ENCODE measurements around the gene TCFL5.
"Not testable (repeated sequence)": the region's sequence is repeated elsewhere in the genome, so short reads cannot be mapped to it uniquely, and the experiment has no call there.

TCFL5 gene

GRCh38 chr20:62855120-62855519 is 6.5 kb downstream of the TCFL5 start:
- DNase-seq (ENCODE audit: low spot score), result no peak

DNA sequence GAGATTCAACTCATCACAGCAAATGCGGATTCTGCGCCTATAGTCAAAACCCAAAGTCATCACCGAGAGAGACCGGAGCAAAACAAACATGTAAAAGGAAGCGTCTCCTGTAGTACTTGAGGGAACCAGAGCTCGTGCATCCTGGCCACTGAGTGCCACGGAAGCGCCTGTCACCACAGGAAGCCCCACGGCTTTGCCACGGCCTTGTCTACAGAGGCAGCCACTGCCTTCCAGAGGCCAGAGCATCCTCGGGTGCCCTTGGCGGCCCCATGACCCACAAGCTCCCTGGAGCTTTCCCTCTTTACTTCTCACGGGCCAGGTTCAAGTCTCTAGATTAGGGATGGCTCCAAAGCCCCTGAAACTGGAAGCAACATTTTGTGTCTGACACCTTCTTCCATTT is 7.5 kb downstream of the TCFL5 start:
- no peak for DNase-seq (ENCODE audit: low spot score)

DNA sequence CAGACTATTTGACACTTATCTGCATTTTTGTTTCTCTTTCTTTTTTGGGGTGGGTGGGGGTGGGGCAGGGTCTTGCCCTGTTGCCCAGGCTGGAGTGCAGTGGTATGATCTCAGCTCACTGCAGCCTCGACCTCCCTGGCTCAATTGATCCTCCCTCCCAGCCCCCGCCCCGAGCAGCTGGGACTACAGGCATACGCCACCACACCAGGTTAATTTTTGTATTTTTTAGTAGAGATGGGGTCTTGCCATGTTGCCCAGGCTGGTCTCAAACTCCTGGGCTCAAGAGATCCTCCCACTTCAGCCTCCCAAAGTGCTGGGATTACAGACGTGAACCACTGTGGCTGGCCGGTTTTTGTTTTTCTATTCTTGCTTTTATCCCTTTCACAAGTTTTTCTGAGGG is 8.3 kb downstream of the TCFL5 start:
- not testable (repeated sequence) for DNase-seq (ENCODE audit: low spot score)

DNA sequence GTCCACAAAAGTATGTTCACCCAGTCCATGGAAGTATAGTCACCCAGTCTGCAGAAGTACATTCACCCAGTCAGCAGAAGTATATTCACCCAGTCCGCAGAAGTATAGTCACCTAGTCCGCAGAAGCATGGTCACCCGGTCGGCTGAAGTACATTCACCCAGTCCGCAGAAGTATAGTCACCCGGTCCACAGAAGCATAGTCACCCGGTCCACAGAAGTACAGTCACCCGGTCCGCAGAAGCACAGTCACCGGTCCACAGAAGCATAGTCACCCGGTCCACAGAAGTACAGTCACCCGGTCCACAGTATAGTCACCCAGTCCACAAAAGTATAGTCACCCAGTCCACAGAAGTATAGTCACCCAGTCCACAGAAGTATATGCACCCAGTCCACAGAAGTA is 8.8 kb downstream of the TCFL5 start:
- no peak for DNase-seq (ENCODE audit: low spot score)

DNA sequence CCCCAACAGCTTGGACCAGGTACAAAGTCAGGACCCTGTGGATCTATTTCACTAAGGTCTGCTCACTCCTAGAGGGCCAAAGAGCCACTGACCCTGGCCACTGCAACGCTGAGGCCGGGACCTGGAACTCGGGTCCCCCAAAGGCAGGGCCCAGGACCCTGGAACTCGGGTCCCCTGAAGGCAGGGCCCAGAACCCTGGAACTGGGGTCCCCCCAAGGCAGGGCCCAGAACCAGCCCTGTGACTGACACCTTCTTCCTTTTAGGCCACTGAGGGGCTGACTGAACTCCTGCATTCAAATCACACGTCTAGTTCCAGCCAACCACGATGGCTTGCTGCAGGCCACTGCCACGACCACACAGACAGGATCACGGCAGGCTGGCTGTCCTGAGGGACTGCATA is 9.4 kb downstream of the TCFL5 start:
- no peak for DNase-seq (ENCODE audit: low spot score)

GRCh38 chr20:62850333-62850974 is 11.2 kb downstream of the TCFL5 start:
- no peak for DNase-seq (ENCODE audit: low spot score)

GRCh38 chr20:62849431-62849830 is 12.2 kb downstream of the TCFL5 start:
- DNase-seq (ENCODE audit: low spot score), result no peak

- DNase-seq (ENCODE audit: low spot score), result not testable (repeated sequence)
These were observed 12.7 kb downstream of the TCFL5 start for GRCh38 chr20:62848917-62849316.

DNA sequence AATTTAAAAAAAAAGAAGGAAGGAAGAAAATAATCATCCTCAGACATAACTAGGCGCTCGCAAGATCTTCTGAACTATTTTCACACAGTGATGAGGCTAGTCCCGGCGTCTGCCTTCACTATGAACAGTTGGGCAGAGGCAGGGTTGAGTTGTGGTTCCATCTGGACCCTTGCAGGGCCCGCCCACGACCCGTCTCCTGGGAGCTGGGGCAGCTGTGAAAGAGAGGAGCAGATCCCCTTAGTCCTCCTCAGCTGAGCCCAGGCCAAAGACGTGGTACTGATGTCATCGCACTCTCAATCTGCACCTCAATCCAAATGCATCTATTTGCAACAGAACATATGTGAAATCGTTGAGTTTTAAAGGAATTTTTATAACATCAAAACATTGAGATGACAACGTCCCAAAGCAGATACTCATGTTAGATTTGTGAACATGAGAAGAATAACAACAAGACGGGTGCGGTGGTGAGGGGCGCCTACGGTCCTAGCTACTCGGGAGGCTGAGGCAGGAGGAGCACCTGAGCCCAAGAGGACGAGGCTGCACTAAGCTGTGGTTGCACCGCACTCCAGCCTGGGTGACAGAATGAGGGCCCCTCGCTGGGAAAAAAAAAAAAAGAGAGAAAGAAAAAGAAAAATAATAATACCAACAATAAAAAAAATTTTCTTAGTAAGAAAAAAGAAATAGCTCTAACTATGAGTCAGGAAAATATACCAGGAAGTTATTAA is 15.3 kb downstream of the TCFL5 start:
- DNase-seq (ENCODE audit: low spot score), result no peak

- no peak for DNase-seq (ENCODE audit: low spot score)
These were observed 16.0 kb downstream of the TCFL5 start for GRCh38 chr20:62845416-62846160.

DNA sequence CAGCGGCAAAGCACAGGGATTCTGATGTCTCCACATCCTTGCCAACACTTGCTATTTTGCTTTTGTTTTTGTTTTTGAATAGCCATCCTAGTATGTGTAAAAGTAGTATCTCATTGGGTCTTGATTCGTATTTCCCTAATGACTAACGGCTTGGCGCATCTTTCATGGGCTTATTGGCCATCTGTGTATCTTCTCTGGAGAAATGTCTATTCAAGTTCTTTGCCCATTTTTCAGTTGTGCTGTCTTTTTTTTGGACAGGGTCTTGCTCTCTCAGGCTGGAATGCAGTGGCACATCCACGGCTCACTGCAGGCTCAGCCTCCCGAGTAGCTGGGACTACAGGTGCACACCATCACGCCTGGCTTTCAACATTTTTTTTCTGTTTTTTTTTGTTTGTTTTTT is 17.4 kb downstream of the TCFL5 start:
- DNase-seq (ENCODE audit: low spot score), result no peak

DNA sequence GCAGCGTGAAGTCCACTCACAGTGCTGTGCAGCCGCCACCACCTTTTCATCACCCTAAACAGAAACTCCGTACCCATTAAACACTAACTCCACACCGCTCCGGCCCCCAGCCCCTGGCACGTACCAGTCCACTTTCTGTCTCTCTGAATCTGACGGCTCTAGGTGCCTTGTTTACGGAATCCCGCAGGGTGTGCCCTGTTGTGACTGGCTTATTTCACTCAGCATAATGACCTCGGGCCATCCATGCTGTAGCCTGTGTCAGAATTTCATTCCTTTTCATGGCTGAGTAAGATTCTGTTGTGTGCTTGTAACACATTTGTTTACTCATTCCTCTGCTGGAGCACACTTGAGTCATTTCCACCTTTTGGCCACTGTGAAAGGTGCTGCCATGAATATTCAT is 18.0 kb downstream of the TCFL5 start:
- no peak for DNase-seq (ENCODE audit: low spot score)

DNA sequence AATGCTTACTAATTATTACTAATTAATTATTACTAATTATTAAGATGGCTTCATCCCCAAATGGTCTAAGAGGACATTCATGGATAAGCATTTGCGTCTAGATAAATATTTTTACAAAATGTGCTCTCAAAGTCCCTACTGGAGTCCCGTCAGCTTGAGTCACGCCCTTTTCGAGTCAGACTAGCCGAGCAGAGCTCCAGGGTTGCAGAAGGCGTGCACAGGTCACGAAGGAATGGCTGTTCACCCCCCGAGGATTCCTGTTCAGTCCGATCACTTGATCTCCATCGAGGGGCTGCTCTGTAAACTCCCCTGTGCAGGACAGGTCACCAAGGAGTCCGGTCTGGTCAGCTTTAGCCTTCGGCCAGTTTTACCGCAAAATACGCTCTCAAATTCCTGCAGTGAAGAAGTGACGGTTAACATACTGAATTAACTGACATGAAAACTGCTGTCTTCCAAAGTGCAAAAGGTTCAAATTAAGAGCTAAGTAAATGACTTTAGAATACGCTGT is 19.9 kb downstream of the TCFL5 start:
- DNase-seq (ENCODE audit: low spot score), result no peak

DNA sequence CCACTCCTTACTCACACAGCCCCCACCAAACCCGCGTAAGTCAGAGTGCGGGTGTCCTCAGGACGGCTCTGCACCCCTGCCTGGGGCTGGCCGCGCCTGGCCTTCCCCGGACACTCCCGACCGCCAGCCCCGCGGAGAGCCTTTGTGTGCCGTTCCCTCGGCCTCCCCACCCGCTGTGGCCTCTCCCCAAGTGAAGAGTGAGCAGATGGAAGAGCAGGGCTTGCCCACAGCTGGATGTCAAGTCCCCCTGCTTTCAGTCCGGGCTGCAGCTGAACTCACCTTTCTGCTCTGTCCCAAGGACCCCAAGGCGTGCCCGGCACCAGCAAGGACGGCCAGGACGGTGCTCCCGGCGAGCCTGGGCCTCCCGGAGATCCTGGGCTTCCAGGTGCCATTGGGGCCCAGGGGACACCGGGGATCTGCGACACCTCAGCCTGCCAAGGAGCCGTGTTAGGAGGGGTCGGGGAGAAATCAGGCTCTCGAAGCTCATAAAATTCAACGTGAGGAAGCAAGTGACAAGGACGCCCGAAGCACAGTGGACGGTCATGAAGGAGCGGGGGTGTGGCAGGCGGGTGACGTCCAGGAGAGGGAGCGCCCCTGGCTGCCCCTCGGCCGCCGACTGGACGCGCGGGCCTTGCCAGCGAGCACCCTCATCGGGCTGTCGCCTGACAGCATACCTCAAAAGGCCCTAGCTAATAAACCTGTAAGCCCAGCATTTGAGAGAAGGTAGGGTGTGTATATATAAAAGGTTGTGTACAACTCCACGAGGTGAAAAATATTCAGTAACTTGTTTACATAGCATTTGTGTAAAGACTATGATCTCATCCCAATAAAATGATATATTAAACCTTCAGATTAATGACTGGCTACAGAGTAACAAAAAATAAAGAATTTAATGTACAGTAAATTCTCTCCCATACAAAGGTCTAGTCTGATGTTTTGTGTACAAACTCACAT is 21.1 kb downstream of the TCFL5 start:
- DNase-seq (ENCODE audit: low spot score), result no peak

GRCh38 chr20:62839816-62840215 is 21.8 kb downstream of the TCFL5 start:
- DNase-seq (ENCODE audit: low spot score), result no peak

DNA sequence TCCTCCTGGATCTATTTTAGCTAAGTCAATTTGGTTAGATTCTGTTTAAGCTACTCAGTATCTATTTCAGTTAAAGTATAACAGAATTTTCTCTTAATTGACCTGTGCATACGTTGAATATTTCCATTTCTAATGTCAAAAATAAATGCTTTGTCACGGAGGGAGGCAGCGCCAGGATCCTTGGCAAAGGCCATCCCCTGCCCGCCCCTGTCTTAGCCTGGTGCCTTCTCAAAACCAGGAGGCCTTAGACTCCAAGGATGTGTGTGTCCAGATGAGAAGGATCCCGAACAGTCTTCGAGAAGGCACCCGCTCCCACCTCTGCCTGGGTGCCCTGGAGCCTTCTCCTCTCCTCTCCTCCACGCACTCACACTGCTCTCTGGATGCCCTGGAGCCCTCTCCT is 22.4 kb downstream of the TCFL5 start:
- no peak for DNase-seq (ENCODE audit: low spot score)

DNA sequence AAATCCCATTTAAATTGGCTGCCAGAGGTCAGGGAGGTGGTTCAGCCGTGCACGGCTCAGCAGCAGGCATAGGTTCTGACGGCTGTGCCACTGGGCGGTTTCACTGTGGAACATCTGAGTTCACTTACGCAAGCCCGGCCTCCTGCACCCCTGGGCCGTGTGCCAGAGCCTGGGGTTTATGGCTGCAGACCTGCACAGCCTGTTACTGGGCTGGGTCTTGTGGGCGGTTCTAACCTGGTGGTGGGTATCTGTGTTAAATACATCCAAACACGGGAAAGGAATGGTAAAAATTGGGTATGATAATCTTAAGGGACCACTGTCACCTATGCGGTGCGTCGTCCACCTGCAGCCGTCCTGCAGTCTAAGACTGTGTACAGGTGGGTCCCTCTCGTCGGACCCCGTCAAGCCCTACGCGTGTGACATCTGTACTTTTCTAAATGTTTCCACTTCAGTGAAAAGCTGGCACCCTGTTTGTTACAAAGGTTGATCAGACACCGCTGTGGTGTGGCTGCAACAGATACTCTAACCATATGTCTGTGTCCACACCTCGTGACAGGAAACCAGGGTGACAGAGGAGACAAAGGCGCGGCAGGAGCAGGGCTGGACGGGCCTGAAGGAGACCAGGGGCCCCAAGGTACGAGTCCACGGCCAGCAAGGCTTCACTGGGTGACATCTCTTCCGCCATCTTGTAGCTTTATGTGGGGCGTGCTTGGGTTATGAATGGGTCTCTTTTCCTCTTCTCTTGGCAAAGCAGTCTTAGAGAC is 23.3 kb downstream of the TCFL5 start:
- DNase-seq (ENCODE audit: low spot score), result no peak

DNA sequence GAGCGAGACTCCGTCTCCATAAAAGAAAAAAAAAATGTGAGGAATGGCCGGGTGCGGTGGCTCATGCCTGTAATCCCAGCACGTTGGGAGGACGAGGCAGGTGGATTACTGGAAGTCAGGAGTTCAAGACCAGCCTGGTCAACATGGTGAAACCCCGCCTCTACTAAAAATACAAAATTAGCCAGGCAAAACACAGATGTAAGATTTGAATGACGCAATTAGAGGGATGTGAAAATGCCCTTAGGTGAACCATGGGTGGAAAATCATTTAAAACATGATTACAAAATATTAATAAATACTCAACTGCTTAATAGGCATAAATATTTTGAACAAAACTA is 23.9 kb downstream of the TCFL5 start:
- no peak for DNase-seq (ENCODE audit: low spot score)

DNA sequence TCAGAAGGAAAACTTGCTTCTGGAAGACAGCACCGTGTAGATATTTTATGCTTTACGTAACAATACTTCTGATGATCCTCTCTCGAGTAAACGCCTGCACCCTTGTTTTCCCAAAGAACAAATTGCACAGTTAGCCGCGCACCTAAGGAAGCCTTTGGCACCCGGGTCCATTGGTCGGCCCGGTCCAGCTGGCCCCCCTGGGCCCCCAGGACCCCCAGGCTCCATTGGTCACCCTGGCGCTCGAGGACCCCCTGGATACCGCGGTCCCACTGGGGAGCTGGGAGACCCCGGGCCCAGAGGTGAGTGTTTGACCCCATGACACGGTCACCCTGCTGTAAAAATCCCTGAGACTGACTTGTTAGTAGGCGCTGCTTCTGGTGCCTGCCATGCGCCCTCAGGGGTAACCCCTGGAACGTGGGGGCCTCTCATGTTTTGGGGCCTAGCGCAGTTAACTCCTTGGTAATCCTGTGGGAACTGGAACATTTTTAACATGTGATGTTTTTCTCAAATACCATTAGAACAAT is 24.6 kb downstream of the TCFL5 start:
- DNase-seq (ENCODE audit: low spot score), result no peak

GRCh38 chr20:62835931-62836861 is 25.4 kb downstream of the TCFL5 start:
- DNase-seq (ENCODE audit: low spot score), result no peak
